SK-N-SH treated with all-trans-retinoic acid at 6 μM for 48 hours (cell line): ENCODE data around the gene TIAM1.
"Not testable (repeated sequence)": the region's sequence is repeated elsewhere in the genome, so short reads cannot be mapped to it uniquely, and the experiment has no call there.

ENCODE experiments used
- ATAC-seq: fragments of 200-7000 bp; cut with Tn5 transposase; 3 replicates; pipeline ENCODE4 v1.9.1; 2020; ENCODE audit warnings: mild to moderate bottlenecking, moderate library complexity
- ARNTL ChIP-seq: fragments of 450-650 bp; formaldehyde crosslinking; IDR thresholded peaks from 2 replicates; pipeline ENCODE4 v1.5.0; 2020; ENCODE audit warnings: low read depth, mild to moderate bottlenecking, moderate library complexity, borderline replicate concordance
- BACH2 ChIP-seq: fragments of 250-450 bp; sonication (Bioruptor Pico); IDR thresholded peaks from 2 replicates; pipeline ENCODE4 v1.9.0; 2021; ENCODE audit warnings: mild to moderate bottlenecking, borderline replicate concordance
- CREB5 ChIP-seq: fragments of 250-450 bp; sonication (Bioruptor Pico); IDR thresholded peaks from 2 replicates; pipeline ENCODE4 v1.5.1; 2020; ENCODE audit warnings: low read depth, mild to moderate bottlenecking, moderate library complexity
- CSDC2 ChIP-seq: fragments of 250-450 bp; sonication (Bioruptor Pico); IDR thresholded peaks from 2 replicates; pipeline ENCODE4 v1.5.0; 2020; ENCODE audit warnings: mild to moderate bottlenecking, moderate library complexity
- CSRNP3 ChIP-seq: fragments of 250-450 bp; sonication (Bioruptor Pico); IDR thresholded peaks from 2 replicates; pipeline ENCODE4 v1.5.1; 2021; ENCODE audit warnings: mild to moderate bottlenecking, moderate library complexity
- ESRRG ChIP-seq: fragments of 250-450 bp; sonication (Bioruptor Pico); IDR thresholded peaks from 2 replicates; pipeline ENCODE4 v1.6.1; 2021; ENCODE audit warnings: mild to moderate bottlenecking
- GLIS3 ChIP-seq: fragments of 250-450 bp; sonication (Bioruptor Pico); IDR thresholded peaks from 2 replicates; pipeline ENCODE4 v1.5.0; 2020; ENCODE audit warnings: mild to moderate bottlenecking, moderate library complexity
- ISL1 ChIP-seq: fragments of 250-450 bp; sonication (Bioruptor Pico); IDR thresholded peaks from 2 replicates; pipeline ENCODE4 v2.1.2; 2022; ENCODE audit warnings: mild to moderate bottlenecking, moderate library complexity
- OSR1 ChIP-seq: fragments of 250-450 bp; sonication (Bioruptor Pico); IDR thresholded peaks from 2 replicates; pipeline ENCODE4 v1.8.0; 2022; ENCODE audit warnings: moderate library complexity, mild to moderate bottlenecking, inconsistent platforms
- POU6F1 ChIP-seq: fragments of 250-450 bp; sonication (Bioruptor Pico); IDR thresholded peaks from 2 replicates; pipeline ENCODE4 v1.8.0; 2021; ENCODE audit warnings: low read depth, mild to moderate bottlenecking, moderate library complexity, borderline replicate concordance
- PPARA ChIP-seq: fragments of 250-450 bp; sonication (Bioruptor Pico); IDR thresholded peaks from 2 replicates; pipeline ENCODE4 v1.5.0; 2020; ENCODE audit warnings: mild to moderate bottlenecking, borderline replicate concordance
- RARB ChIP-seq: fragments of 250-450 bp; sonication (Bioruptor Pico); IDR thresholded peaks from 2 replicates; pipeline ENCODE4 v1.8.0; 2021; ENCODE audit warnings: mild to moderate bottlenecking, moderate library complexity
- TCF4 ChIP-seq: fragments of 250-450 bp; sonication (Bioruptor Pico); IDR thresholded peaks from 2 replicates; pipeline ENCODE4 v1.8.0; 2021; ENCODE audit warnings: mild to moderate bottlenecking, moderate library complexity, borderline replicate concordance
- TOX ChIP-seq: fragments of 250-450 bp; sonication (Bioruptor Pico); IDR thresholded peaks from 2 replicates; pipeline ENCODE4 v1.8.0; 2021; ENCODE audit warnings: mild to moderate bottlenecking, moderate library complexity, borderline replicate concordance
- TSHZ2 ChIP-seq: fragments of 250-450 bp; sonication (Bioruptor Pico); IDR thresholded peaks from 2 replicates; pipeline ENCODE4 v1.5.0; 2020; ENCODE audit warnings: mild to moderate bottlenecking, moderate library complexity
- ZC3H10 ChIP-seq: fragments of 250-450 bp; sonication (Bioruptor Pico); IDR thresholded peaks from 2 replicates; pipeline ENCODE4 v1.5.1; 2021; ENCODE audit warnings: mild to moderate bottlenecking, moderate library complexity
- ZFP3 ChIP-seq: fragments of 250-450 bp; sonication (Bioruptor Pico); IDR thresholded peaks from 2 replicates; pipeline ENCODE4 v1.5.0; 2020; ENCODE audit warnings: mild to moderate bottlenecking, moderate library complexity
- ZFP30 ChIP-seq: fragments of 450-650 bp; formaldehyde crosslinking; IDR thresholded peaks from 2 replicates; pipeline ENCODE4 v1.5.0; 2022; ENCODE audit warnings: mild to moderate bottlenecking, moderate library complexity
- ZNF565 ChIP-seq: fragments of 450-650 bp; formaldehyde crosslinking; conservative IDR thresholded peaks from 2 replicates; pipeline ENCODE4 v1.5.0; 2020; ENCODE audit warnings: low read depth, mild to moderate bottlenecking, moderate library complexity
- ZNF8 ChIP-seq: fragments of 450-650 bp; formaldehyde crosslinking; IDR thresholded peaks from 2 replicates; pipeline ENCODE4 v1.5.0; 2020; ENCODE audit warnings: mild to moderate bottlenecking, moderate library complexity

The TIAM1 gene

GRCh38 chr21:31233711-31234110 lies 110.3 kb downstream of the TIAM1 start:
- no peak for ATAC-seq
- TF ChIP-seq ZFP30 (CRISPR knock-in tag) (no peak), OSR1 (no peak), TSHZ2 (no peak), POU6F1 (CRISPR knock-in tag) (no peak), CSRNP3 (no peak), PPARA (CRISPR knock-in tag) (no peak), GLIS3 (CRISPR knock-in tag) (no peak), ZNF8 (CRISPR knock-in tag) (no peak), ARNTL (CRISPR knock-in tag) (no peak), BACH2 (no peak), ESRRG (CRISPR knock-in tag) (no peak), TOX (CRISPR knock-in tag) (no peak), ZC3H10 (no peak)
- TF ChIP-seq, all 23 proteins: peak for 0

GRCh38 chr21:31232344-31232743 lies 111.7 kb downstream of the TIAM1 start:
- ATAC-seq: no peak
- TF ChIP-seq TOX (CRISPR knock-in tag) (no peak), RARB (CRISPR knock-in tag) (no peak), ZFP30 (CRISPR knock-in tag) (no peak), CREB5 (CRISPR knock-in tag) (no peak), ESRRG (CRISPR knock-in tag) (no peak), POU6F1 (CRISPR knock-in tag) (no peak), ZC3H10 (no peak), TCF4 (CRISPR knock-in tag) (no peak), OSR1 (no peak), ARNTL (CRISPR knock-in tag) (no peak), GLIS3 (CRISPR knock-in tag) (no peak), CSDC2 (CRISPR knock-in tag) (no peak)

GRCh38 chr21:31230937-31231336 lies 113.1 kb downstream of the TIAM1 start:
- ATAC-seq: no peak

GRCh38 chr21:31228723-31229122 lies 115.3 kb downstream of the TIAM1 start:
- not testable (repeated sequence) for ATAC-seq

More at GRCh38 chr21:31230937-31231336, 113.1 kb downstream of the TIAM1 start:
- TF ChIP-seq ISL1 (CRISPR knock-in tag) (no peak), CSDC2 (CRISPR knock-in tag) (no peak), ZNF8 (CRISPR knock-in tag) (no peak), POU6F1 (CRISPR knock-in tag) (no peak), ZNF565 (CRISPR knock-in tag) (no peak), BACH2 (no peak), ESRRG (CRISPR knock-in tag) (no peak), ZFP3 (CRISPR knock-in tag) (no peak)
